ENCODE measurements around the gene SPTBN4.

DNA sequence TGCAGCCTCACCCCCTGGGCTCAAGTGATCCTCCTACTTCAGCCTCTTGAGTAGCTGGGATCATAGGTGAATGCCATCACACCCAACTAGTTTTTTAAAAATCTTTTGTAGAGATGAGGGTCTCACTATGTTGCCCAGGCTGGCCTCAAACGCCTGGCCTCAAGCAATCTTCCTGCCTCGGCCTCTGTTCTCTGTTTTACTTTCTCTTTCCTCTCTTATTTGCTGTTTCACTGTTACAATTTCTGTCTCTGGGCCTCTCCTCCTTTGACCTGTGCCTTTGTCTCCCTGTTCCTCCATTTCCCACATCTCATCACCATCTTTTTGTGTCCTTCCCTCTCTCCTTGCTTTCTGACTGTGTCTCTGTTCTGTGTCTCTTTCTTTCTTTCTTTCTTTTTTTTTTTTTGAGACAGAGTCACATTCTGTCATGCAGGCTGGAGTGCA lies 119.2 kb downstream of the SPTBN4 start:
- TF ChIP-seq RCOR1 (IDR thresholded peaks at IDR 0.05; ENCODE audit: insufficient replicate concordance, low read length), result no peak
- no peak for TF ChIP-seq SMC3 (IDR thresholded peaks at IDR 0.05; ENCODE audit: low read depth, low read length)
- TF ChIP-seq CTCF (conservative IDR thresholded peaks at IDR 0.05; ENCODE audit: low read depth, low read length), result no peak
- no peak for TF ChIP-seq BHLHE40 (IDR thresholded peaks at IDR 0.05; ENCODE audit: low read depth, low read length)
- TF ChIP-seq POLR2A (IDR thresholded peaks at IDR 0.05; ENCODE audit: low read depth, low read length), result no peak
- no peak for TF ChIP-seq MXI1 (IDR thresholded peaks at IDR 0.05; ENCODE audit: borderline replicate concordance, low read depth, low read length)
- no peak for TF ChIP-seq CEBPB (IDR thresholded peaks at IDR 0.05; ENCODE audit: low read depth, low read length)
- TF ChIP-seq RAD21 (IDR thresholded peaks at IDR 0.05; ENCODE audit: low read length), result no peak
- no peak for TF ChIP-seq ELK1 (IDR thresholded peaks at IDR 0.05; ENCODE audit: borderline replicate concordance, low read depth, low read length)
- no peak for TF ChIP-seq RFX5 (IDR thresholded peaks at IDR 0.05; ENCODE audit: low read depth, low read length)
- TF ChIP-seq MAZ (IDR thresholded peaks at IDR 0.05; ENCODE audit: borderline replicate concordance, low read depth, low read length), result no peak
- TF ChIP-seq, protein P1, sequence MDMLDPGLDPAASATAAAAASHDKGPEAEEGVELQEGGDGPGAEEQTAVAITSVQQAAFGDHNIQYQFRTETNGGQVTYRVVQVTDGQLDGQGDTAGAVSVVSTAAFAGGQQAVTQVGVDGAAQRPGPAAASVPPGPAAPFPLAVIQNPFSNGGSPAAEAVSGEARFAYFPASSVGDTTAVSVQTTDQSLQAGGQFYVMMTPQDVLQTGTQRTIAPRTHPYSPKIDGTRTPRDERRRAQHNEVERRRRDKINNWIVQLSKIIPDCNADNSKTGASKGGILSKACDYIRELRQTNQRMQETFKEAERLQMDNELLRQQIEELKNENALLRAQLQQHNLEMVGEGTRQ (IDR thresholded peaks at IDR 0.05; ENCODE audit: low read depth, low read length), result no peak
